GM21619 (cell line): Measurements from ENCODE around the gene RYR2.
"Not testable (repeated sequence)": the region's sequence is repeated elsewhere in the genome, so short reads cannot be mapped to it uniquely, and the experiment has no call there.

ENCODE experiments used
- ATAC-seq: cut with Tn5 transposase; IDR thresholded peaks from one replicate; pipeline ENCODE4 v1.9.1; 2021; ENCODE audit not compliant: unreplicated experiment

RYR2 gene

DNA sequence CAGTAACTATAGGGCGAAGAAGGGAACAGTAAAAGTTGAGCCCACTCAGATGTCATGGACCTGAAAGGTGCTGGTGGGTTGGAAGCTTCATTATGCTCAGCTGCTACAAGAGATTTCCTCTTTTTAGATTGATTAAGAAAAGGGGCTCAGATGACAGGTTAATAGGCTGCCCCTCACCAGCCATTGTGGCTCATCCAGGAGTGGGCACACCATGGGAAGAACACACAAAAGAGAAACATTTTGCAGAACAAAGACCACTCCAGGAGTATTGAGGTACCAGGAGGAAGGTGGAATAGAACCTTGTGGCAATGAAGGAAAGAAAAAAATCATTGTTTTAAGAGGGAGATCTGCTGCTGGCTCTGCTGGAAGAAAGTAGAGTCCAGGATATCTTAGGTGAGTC, 205.5 kb downstream of the RYR2 start:
- ATAC-seq = no peak

DNA sequence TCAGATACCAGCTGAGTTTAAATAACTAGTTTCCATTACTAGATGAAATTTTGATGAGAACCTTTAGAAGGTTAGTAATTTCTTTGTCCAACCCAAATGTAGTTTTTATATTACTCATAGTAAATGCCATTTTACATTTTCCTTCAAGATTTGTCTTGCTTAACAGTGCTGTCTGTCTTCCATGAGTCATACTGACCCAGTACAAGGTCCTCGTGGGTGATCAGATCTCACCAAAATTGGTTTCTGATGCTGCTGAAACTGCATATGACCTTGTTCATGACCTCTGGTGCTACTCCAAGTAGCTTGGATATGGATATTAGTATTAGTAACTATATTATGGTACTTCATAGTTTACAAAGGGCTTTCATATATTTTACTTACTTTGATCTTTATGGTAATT, 207.1 kb downstream of the RYR2 start:
- ATAC-seq = no peak

GRCh38 chr1:237250055-237250454, 208.1 kb downstream of the RYR2 start:
- no peak for ATAC-seq

DNA sequence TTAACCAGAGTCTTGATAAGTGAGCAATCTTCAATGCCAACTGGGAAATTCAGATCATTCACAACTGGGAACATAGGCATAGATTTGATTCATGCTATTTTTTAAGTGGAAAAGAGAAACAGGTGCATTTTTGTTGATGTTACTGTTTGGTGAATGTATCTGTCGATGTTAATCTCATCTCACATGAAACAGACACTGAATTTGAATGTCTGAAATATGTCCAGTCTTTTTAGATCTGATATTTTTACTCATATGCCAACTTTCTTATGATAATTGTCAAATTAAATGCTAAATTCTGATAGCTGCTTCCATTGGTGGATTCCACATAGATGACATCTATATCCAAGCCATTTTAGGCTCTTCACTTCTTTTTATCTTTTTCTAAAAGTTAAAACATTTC, 213.1 kb downstream of the RYR2 start:
- ATAC-seq = no peak

GRCh38 chr1:237258871-237259270, 216.9 kb downstream of the RYR2 start:
- ATAC-seq = no peak

DNA sequence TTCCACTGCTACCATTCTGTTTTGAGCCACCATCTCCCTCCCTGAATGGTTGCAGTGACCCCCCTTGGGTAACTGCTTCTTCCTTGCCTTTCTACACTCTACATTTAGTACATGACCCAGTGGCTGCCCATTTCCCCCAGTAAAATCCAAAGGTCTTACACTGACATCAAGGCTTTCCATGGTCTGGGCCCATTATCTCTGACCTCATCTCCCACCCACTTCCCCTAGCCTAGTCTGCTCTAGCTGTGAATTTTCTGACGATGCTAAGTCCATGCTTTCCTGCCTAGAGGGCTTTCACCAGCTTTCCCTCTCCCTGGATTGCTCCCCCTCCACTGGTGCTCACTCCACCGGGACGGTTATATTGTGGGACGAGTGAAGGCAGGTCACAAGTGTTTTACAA, 219.2 kb downstream of the RYR2 start:
- no peak for ATAC-seq

GRCh38 chr1:237267743-237268142, 225.8 kb downstream of the RYR2 start:
- ATAC-seq = no peak

DNA sequence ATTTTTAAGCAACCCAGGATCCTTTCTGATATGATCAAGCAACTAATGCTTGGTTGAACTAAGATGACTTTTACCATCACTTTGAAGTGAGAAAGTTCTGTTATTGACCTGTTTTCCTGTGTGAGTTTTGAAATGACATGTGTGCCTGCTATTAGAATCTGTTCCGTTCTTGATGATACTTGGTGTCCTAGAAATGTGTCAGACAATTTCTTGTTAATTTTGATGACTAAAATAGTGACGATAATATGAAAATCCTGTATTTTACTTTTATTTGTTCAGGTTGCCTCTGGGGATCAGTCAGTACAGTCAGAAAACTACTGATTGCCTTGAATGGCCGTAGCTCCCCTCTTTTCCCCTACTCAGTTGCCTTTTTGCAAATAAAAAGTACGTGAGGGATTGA, 228.0 kb downstream of the RYR2 start:
- ATAC-seq = peak; percentile 84

GRCh38 chr1:237270353-237270752, 228.4 kb downstream of the RYR2 start:
- ATAC-seq = no peak

DNA sequence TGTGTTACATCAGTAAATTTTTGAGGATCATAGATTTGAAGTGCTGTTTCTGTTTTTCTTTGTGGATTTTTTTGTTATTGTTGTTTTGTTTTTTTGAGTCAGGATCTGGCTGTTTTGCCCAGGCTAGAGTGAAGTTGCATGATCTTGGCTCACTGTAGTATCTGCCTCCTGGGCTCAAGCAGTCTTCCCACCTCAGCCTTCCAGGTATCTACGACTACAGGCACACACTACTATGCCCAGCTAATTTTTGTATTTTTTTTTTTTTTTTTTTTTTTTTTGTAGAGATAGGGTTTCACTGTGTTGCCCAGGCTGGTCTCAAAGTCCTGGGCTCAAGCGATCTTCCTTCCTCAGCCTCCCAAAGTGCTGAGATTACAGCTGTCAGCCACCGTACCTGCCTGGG, 236.0 kb downstream of the RYR2 start:
- not testable (repeated sequence) for ATAC-seq

DNA sequence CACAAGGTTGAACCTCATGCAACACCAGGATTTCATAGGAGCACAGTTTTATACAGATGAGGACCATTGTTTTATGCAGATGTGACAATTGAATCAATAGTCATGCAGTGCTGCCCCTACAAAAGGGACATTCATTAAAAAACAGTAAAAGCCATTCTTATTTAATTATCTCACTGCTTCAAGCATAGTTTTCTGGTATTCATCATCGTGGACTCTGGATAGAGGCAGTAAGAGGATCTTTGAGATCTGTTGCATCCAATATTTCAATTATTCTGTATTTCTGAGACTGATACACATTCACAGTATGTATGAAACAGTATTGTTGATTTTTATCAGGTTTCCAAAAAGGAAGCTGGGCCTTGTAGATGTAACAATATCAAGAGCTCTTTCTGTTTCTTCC, 237.6 kb downstream of the RYR2 start:
- no peak for ATAC-seq

GRCh38 chr1:237281481-237281880, 239.5 kb downstream of the RYR2 start:
- no peak for ATAC-seq

DNA sequence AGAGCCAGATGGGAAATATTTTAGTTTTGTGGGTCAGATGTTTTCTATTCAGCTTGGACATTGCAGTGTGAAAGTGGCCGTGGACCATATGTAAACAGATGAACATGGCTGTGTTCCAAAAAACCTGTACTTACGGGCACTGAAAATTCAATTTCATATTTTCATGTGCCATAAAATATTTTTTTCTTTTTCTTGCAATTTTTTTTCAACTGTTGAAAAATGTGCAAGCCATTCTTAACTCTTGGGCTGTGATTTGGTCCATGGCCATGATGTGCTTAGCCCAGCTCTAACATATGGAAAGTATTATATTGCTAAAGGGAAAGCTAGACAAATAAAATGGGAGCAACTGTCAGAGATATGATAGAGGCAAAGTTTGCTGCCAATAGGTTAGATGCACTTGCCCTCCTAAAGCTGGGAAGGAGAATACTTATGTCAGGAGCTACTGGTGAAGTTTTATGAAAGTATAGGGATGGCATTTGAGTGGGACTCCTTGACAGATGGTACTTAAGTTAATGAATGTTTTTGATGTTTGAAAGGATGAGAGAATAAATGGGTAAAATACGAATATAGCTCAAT, 240.3 kb downstream of the RYR2 start:
- ATAC-seq = no peak

DNA sequence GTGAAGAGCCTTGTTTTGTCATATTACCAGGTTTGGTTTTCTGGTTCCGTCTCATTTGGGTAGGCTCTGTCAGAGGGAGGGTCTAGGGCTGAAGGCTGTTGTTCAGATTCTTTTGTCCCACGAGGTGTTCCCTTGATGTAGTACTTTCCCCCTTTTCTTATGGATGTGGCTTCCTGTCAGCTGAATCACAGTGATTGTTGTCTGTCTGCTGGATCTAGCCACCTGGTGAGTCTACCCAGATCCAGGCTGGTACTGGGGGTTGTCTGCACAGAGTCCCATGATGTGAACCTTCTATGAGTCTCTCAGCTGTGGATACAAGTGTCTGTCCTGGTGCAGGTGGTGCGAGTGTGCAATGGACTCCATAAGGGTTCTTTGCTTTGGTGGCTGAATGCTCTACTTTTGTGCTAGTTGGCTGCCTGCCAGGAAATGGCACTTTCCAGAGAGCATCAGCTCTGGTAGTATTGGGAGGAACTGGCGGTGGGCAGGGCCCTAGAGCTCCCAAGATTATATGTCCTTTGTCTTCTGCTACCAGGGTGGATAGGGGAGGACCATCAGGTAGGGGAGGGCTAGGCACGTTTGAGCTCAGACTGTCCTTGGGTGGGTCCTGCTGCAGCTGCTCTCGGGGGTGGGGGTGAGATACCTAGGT, 246.0 kb downstream of the RYR2 start:
- ATAC-seq = no peak

- no peak for ATAC-seq
These were observed 251.8 kb downstream of the RYR2 start for GRCh38 chr1:237293804-237294203.

DNA sequence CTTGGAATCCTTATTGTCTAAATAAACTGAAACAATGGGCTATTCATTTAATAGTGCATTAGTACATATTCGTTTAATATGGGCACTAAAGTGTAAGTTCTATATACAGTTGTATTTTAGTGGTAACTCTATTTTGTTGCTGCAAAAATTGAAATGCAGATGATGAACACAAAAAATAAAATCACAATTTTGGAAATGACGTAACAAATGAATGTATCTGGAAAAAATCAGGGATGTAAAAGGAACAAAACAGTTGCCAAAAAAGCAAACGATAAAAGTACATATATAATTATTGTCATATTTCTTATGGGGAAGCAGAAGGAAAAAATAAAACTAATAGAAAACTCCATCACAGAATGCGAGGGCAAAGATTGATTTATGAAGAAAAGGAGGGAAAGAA, 254.9 kb downstream of the RYR2 start:
- ATAC-seq = no peak

DNA sequence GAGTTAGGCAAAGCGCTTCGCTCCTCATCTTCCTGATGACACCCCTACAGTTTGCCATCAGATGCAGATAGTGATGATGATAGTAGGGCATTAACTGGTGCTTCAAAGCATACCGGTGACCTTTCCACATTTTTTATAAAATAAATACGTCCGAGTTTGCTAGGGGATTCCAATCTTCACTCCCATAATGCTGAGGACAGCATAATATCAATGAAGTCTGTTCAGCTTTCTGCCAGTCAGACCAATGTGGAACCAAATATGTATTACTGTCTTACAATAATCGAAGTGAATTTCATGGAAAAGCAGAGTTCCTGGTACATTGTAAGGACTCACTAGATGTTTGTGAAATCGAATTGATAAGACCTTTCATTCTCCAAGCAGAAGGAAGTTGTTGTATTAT, 258.7 kb downstream of the RYR2 start:
- no peak for ATAC-seq

DNA sequence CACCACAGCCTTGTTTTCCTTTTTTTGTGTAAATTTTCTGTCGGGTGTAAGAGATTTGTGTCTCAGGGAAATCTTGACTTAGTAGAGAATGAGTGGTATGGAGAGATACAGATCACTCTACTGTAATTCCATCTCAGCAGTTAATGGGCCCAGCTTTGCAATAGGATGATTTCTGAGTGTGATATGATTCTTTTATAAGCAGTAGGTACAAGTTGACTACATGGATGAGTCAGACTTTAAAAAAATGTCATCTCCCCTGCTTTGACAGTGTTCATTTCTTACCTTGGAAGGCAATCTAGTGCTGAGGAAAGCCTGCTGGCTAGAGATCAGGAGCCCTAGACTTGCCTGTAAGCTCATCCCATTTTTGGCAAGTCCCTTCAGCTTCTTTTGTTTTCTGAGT, 261.9 kb downstream of the RYR2 start:
- ATAC-seq = no peak

DNA sequence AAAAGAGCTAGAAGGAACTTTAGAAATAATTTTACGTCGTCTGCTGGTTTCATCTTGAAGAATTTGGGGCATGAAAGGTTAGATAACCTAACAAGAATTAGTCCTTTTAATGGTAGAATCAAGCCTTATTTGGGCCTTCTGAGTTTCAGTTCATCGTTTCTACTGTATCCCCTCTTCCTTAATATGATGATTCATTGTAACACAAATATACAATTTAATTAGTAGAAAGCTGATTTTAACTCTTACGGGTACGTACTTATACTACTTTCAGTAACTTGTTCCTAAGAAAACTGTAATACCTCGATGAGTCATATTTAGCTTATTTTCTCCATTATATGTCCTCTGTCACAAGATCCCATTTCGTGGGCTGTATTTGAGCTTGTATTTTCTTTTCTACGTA, 264.7 kb downstream of the RYR2 start:
- no peak for ATAC-seq

DNA sequence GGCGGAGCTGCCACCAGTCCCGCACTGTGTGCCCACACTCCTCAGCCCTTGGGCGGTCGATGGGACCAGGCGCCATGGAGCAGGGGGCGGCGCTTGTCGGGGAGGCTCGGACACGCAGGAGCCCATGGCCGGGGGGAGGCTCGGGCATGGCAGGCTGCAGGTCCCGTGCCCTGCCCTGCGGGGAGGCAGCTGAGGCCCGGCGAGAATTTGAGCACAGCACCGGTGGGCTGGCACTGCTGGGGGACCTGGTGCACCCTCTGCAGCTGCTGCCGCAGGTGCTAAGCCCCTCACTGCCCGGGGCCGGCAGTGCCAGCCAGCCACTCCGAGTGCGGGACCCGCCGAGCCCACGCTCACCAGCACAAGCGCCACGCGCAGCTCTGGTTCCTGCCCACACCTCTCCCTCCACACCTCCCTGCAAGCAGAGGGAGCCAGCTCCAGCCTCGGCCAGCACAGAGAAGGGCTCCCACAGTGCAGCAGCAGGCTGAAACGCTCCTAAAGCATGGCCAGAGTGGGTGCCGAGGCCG, 267.7 kb downstream of the RYR2 start:
- no peak for ATAC-seq

DNA sequence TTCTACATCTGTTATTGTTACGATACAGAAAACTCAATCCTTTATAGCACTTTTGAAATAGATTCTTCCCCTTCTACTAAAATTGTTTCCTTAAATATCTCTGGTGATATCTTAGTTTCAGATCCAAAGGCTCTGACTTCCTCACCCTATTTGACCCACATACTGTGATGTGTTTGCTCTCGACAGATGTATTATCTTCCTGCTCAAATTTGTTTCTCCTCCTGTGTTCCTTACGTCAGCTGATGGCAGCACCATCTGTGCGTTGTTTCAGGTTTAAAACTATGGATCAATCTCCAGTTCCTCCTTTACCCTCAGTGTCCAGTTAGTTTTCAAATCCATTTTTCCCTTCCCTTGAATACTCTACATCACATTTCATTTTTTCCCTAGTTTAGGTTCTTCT, 274.4 kb downstream of the RYR2 start:
- ATAC-seq = no peak

DNA sequence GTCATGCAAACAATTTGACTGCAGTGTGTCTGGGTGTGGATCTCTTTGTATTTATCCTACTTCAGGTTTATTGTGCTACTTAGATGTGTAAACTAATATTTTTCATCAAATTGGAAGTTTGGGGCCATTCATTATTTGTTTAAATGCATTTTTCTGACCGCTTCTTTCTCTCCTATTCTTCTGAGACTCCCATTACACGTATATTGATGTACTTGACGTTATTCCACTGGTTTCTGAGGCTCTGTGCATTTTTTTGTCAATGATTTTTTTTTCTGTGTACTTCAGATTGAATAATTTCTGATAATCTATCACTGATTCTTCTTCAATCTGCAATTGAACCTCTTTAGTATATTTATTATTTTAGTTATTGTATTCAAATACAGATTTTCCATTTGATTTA, 276.8 kb downstream of the RYR2 start:
- no peak for ATAC-seq

DNA sequence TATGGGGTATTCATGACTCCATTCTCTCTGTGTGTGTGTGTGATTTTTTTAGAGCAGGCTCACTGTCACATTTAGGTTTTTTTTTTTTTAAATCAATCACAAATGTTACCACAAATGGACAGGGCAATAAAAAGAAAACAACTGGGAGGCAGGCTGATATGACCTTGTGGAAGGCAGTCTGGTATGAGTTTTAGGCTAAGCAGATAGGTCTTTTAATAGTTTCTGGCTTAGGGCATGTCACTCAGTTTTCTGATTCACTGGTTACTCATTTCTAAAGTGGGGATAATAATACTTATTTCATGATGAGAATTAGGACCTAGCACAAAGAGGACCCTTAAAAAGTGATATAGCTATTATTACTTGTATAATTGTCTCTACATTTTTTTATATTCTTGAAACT, 278.9 kb downstream of the RYR2 start:
- no peak for ATAC-seq
